ENCODE data around the gene FIGNL2.
"Not testable (repeated sequence)": the region's sequence is repeated elsewhere in the genome, so short reads cannot be mapped to it uniquely, and the experiment has no call there.

FIGNL2 gene

DNA sequence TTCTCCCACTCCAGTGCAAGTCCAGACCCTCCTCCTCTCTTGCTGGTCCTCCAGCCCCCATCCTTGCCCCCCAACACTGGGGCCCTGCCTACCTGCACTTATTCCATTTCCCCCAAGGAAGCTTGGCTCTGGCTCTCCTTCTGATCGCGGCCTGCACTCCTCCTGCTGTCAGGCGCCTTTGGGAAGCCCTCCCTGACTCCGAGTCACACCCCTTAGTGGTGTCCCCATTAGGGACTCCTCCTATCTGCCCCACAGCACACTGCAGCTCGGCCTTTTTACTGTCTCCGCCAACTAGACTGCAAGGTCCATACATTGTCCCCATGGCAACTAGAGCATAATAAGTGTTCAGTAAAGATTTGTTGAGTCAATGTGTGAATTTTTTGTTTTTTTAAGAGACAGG lies 32.9 kb downstream of the FIGNL2 start:
- Histone ChIP-seq H3K9me3 (ENCODE audit: control insufficient read depth, insufficient read depth, low read length) (no peaks in the 10 kb centered on the region), H3K36me3 (ENCODE audit: insufficient read depth, low read length) (no peaks in the 10 kb centered on the region), H3K9ac (ENCODE audit: low read depth, low read length) (no peak overlapping the region; the same call in 1 of the 2 replicates), H3K4me1 (ENCODE audit: insufficient read depth, low read length) (peaks cover 13% of the 10 kb centered on the region)

- peak overlapping the region; percentile 74 for H3K9ac ChIP-seq (ENCODE audit: low read depth, low read length)
- H3K9me3 ChIP-seq (ENCODE audit: control insufficient read depth, insufficient read depth, low read length): no peaks in the 10 kb centered on the region
- H3K36me3 ChIP-seq (ENCODE audit: insufficient read depth, low read length): no peaks in the 10 kb centered on the region
- H3K4me1 ChIP-seq (ENCODE audit: insufficient read depth, low read length): peaks cover 13% of the 10 kb centered on the region
These were observed 34.0 kb downstream of the FIGNL2 start for GRCh38 chr12:51814311-51815088.

- H3K9ac ChIP-seq (ENCODE audit: low read depth, low read length): peak overlapping the region; percentile 74
- no peaks in the 10 kb centered on the region for H3K9me3 ChIP-seq (ENCODE audit: control insufficient read depth, insufficient read depth, low read length)
These were observed 34.6 kb downstream of the FIGNL2 start for GRCh38 chr12:51813931-51814310.

GRCh38 chr12:51812871-51813270 lies 35.6 kb downstream of the FIGNL2 start:
- Histone ChIP-seq H3K9ac (ENCODE audit: low read depth, low read length) (no peak overlapping the region), H3K9me3 (ENCODE audit: control insufficient read depth, insufficient read depth, low read length) (no peaks in the 10 kb centered on the region), H3K4me1 (ENCODE audit: insufficient read depth, low read length) (peaks cover 13% of the 10 kb centered on the region), H3K36me3 (ENCODE audit: insufficient read depth, low read length) (no peaks in the 10 kb centered on the region)

More at GRCh38 chr12:51813931-51814310, 34.6 kb downstream of the FIGNL2 start:
- peaks cover 13% of the 10 kb centered on the region for H3K4me1 ChIP-seq (ENCODE audit: insufficient read depth, low read length)
- no peaks in the 10 kb centered on the region for H3K36me3 ChIP-seq (ENCODE audit: insufficient read depth, low read length)

DNA sequence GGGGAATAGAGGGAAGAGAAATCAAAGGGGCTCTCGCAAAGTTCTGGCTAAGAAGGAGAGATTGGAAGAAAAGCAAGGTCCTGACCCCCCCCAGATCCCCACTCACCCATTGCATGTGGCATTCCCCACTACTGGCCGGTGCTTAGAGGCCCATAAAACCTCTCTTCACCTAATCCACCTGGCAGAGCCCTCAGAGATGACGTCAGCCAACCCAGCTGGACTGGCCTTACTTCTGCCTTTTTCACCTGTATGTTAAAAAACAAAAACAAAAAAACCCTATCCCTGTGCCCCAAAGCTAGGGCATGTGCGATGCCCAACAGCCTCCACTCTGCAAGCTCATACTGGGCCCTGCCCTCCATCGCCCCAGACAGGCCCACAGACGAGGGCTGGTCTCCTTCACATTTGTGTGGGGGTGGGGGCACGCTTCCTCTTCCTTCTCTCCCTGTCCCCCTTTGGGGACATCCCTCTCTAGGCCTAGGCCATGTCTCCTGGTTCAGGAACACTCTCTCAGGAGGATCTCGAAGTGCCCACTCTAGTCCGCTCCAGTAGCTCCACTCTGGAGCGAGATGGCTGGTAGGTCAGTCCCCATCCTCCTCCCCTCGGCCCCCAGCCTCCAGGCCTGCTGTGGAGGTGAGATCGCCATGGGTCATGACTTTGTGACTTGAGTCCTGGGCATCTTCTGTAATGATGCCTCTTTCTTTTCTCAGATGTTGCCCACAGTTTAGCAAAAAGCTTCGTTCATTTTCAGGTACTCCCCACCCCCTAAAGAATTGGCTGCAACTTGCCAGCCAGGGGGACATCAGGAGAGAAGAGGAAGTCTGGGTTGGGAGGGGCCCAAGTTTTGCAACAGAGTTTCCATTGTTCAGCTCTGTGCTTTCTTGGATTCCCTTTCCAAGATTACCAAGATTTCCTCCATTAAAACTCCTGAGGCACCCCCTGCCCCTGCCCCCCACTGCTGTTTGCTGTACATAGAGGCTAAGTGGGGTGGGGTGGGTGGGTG lies 37.0 kb downstream of the FIGNL2 start:
- no peak overlapping the region for H3K9ac ChIP-seq (ENCODE audit: low read depth, low read length)
- no peaks in the 10 kb centered on the region for H3K9me3 ChIP-seq (ENCODE audit: control insufficient read depth, insufficient read depth, low read length)
- H3K36me3 ChIP-seq (ENCODE audit: insufficient read depth, low read length): no peaks in the 10 kb centered on the region
- H3K4me1 ChIP-seq (ENCODE audit: insufficient read depth, low read length): peaks cover 9% of the 10 kb centered on the region

GRCh38 chr12:51809193-51809592 lies 39.3 kb downstream of the FIGNL2 start:
- peaks cover 6% of the 10 kb centered on the region; the same call in 1 of the 2 replicates for H3K4me1 ChIP-seq (ENCODE audit: insufficient read depth, low read length)
- H3K9ac ChIP-seq (ENCODE audit: low read depth, low read length): no peak overlapping the region
- no peaks in the 10 kb centered on the region; the same call in 1 of the 2 replicates for H3K36me3 ChIP-seq (ENCODE audit: insufficient read depth, low read length)
- no peaks in the 10 kb centered on the region for H3K9me3 ChIP-seq (ENCODE audit: control insufficient read depth, insufficient read depth, low read length)

DNA sequence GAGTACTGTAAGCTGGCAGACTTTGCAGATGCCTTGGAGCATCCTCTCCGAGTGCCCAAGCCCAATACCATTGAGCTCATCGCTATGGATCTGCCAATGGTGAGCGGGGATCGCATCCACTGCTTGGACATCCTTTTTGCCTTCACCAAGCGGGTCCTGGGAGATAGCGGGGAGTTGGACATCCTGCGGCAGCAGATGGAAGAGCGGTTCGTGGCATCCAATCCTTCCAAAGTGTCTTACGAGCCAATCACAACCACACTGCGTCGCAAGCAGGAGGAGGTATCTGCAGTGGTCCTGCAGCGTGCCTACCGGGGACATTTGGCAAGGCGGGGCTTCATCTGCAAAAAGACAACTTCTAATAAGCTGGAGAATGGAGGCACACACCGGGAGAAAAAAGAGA lies 41.6 kb downstream of the FIGNL2 start:
- H3K4me1 ChIP-seq (ENCODE audit: insufficient read depth, low read length): peaks cover 6% of the 10 kb centered on the region; the same call in 1 of the 2 replicates
- H3K36me3 ChIP-seq (ENCODE audit: insufficient read depth, low read length): no peaks in the 10 kb centered on the region; the same call in 1 of the 2 replicates

GRCh38 chr12:51801027-51801426 lies 47.5 kb downstream of the FIGNL2 start:
- H3K9ac ChIP-seq (ENCODE audit: low read depth, low read length): no peak overlapping the region
- H3K4me1 ChIP-seq (ENCODE audit: insufficient read depth, low read length): no peaks in the 10 kb centered on the region
- H3K36me3 ChIP-seq (ENCODE audit: insufficient read depth, low read length): no peaks in the 10 kb centered on the region; the same call in 1 of the 2 replicates
- H3K9me3 ChIP-seq (ENCODE audit: control insufficient read depth, insufficient read depth, low read length): no peaks in the 10 kb centered on the region

More for the DNA sequence above, 41.6 kb downstream of the FIGNL2 start:
- Histone ChIP-seq H3K9me3 (ENCODE audit: control insufficient read depth, insufficient read depth, low read length) (no peaks in the 10 kb centered on the region), H3K9ac (ENCODE audit: low read depth, low read length) (no peak overlapping the region)

DNA sequence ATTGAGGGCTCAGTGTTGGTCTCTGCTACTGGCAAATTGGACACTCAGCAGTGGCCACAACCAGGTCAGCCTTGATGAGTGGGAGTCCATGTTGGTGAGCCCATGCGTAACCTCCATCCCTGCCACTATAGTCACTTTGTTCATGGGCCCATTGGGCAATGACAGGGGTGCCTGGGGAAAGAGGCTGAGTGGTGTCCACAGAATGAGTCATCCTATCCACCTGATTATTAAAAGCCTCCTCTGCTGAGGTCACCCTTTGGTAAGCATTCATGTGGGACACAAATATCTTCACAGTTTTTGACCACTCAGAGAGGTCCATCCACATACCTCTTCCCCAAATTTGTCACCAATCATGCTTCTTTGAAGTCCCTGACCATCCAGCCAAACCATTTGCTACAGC lies 50.0 kb downstream of the FIGNL2 start:
- Histone ChIP-seq H3K9ac (ENCODE audit: low read depth, low read length) (no peak overlapping the region), H3K36me3 (ENCODE audit: insufficient read depth, low read length) (no peaks in the 10 kb centered on the region; the same call in 1 of the 2 replicates), H3K9me3 (ENCODE audit: control insufficient read depth, insufficient read depth, low read length) (no peaks in the 10 kb centered on the region), H3K4me1 (ENCODE audit: insufficient read depth, low read length) (no peaks in the 10 kb centered on the region)

GRCh38 chr12:51798051-51798450 lies 50.5 kb downstream of the FIGNL2 start:
- not testable (repeated sequence) for H3K4me1 ChIP-seq (ENCODE audit: insufficient read depth, low read length); H3K9me3 ChIP-seq (ENCODE audit: control insufficient read depth, insufficient read depth, low read length); H3K36me3 ChIP-seq (ENCODE audit: insufficient read depth, low read length); H3K9ac ChIP-seq (ENCODE audit: low read depth, low read length)

DNA sequence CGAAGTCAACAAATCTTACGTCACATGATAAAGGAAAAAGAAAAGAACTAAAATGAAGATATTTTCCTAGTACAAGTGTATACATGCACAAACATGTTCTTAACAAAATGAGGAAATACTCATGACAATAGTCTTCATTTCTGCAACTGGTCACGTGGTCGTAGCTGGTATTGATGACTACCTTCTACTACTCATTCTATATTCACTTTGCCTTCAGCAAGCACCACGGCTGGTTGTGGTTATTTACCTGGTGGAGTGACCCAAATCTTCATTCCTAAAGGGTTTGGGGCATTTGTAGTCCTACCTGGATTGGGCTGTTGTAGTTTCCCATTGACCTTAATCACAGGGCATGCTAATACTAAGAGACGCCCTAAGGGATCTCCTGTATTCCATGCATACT lies 51.2 kb downstream of the FIGNL2 start:
- no peaks in the 10 kb centered on the region for H3K9me3 ChIP-seq (ENCODE audit: control insufficient read depth, insufficient read depth, low read length)
- H3K9ac ChIP-seq (ENCODE audit: low read depth, low read length): no peak overlapping the region
- H3K36me3 ChIP-seq (ENCODE audit: insufficient read depth, low read length): no peaks in the 10 kb centered on the region; the same call in 1 of the 2 replicates
- H3K4me1 ChIP-seq (ENCODE audit: insufficient read depth, low read length): no peaks in the 10 kb centered on the region

- no peak overlapping the region for H3K9ac ChIP-seq (ENCODE audit: low read depth, low read length)
- no peaks in the 10 kb centered on the region; the same call in 1 of the 2 replicates for H3K36me3 ChIP-seq (ENCODE audit: insufficient read depth, low read length)
- peaks cover 6% of the 10 kb centered on the region; the same call in 1 of the 2 replicates for H3K4me1 ChIP-seq (ENCODE audit: insufficient read depth, low read length)
- no peaks in the 10 kb centered on the region for H3K9me3 ChIP-seq (ENCODE audit: control insufficient read depth, insufficient read depth, low read length)
These were observed 55.3 kb downstream of the FIGNL2 start for GRCh38 chr12:51793201-51793600.

- Histone ChIP-seq H3K9ac (ENCODE audit: low read depth, low read length) (no peak overlapping the region), H3K4me1 (ENCODE audit: insufficient read depth, low read length) (peaks cover 6% of the 10 kb centered on the region; the same call in 1 of the 2 replicates), H3K9me3 (ENCODE audit: control insufficient read depth, insufficient read depth, low read length) (no peaks in the 10 kb centered on the region), H3K36me3 (ENCODE audit: insufficient read depth, low read length) (no peaks in the 10 kb centered on the region; the same call in 1 of the 2 replicates)
These were observed 56.1 kb downstream of the FIGNL2 start for GRCh38 chr12:51792417-51792816.

GRCh38 chr12:51788876-51789275 lies 59.6 kb downstream of the FIGNL2 start:
- no peaks in the 10 kb centered on the region; the same call in 1 of the 2 replicates for H3K36me3 ChIP-seq (ENCODE audit: insufficient read depth, low read length)
- H3K9me3 ChIP-seq (ENCODE audit: control insufficient read depth, insufficient read depth, low read length): no peaks in the 10 kb centered on the region
- no peak overlapping the region for H3K9ac ChIP-seq (ENCODE audit: low read depth, low read length)
- peaks cover 6% of the 10 kb centered on the region; the same call in 1 of the 2 replicates for H3K4me1 ChIP-seq (ENCODE audit: insufficient read depth, low read length)
